Glutamatergic neuron (in vitro differentiated cells): ENCODE measurements around the gene VPS13D. TPM values are rescaled to one million over a fixed set of nuclear protein-coding genes. Genes with fewer than 3 reads are reported as not detected.

Source experiments
- DNase-seq: peaks from one replicate; pipeline ENCODE4 v3.0.0; 2022
- H3K27ac Mint-ChIP-seq: one replicate; pipeline ENCODE4 v1.8.0; 2020; ENCODE audit warnings: mild to moderate bottlenecking, mixed read lengths, inconsistent platforms; ENCODE audit not compliant: unreplicated experiment
- H3K27me3 Mint-ChIP-seq: one replicate; pipeline ENCODE4 v1.8.0; 2020; ENCODE audit warnings: mild to moderate bottlenecking, moderate library complexity, mixed read lengths, inconsistent platforms; ENCODE audit not compliant: unreplicated experiment
- H3K36me3 Mint-ChIP-seq: one replicate; pipeline ENCODE4 v1.8.0; 2020; ENCODE audit warnings: mild to moderate bottlenecking, mixed read lengths, inconsistent platforms; ENCODE audit not compliant: unreplicated experiment
- H3K4me1 Mint-ChIP-seq: one replicate; pipeline ENCODE4 v1.8.0; 2020; ENCODE audit warnings: mild to moderate bottlenecking, low read depth, mixed read lengths, inconsistent platforms; ENCODE audit not compliant: unreplicated experiment
- H3K4me3 Mint-ChIP-seq: one replicate; pipeline ENCODE4 v1.8.0; 2020; ENCODE audit warnings: mild to moderate bottlenecking, mixed read lengths, inconsistent platforms; ENCODE audit not compliant: unreplicated experiment
- H3K9me3 Mint-ChIP-seq: one replicate; pipeline ENCODE4 v1.8.0; 2020; ENCODE audit warnings: mild to moderate bottlenecking, moderate library complexity, mixed read lengths, inconsistent platforms; ENCODE audit not compliant: unreplicated experiment
- total RNA-seq: library from RNA; stranded (reverse); fragmentation: NEBNext Ultra II Directional; extraction: Animal tissue kit (Norgen Biotek cat#: 25700); gene quantifications from one replicate; pipeline ENCODE4 v1.2.1, GENCODE V29; 2021; ENCODE audit not compliant: unreplicated experiment
- TF ChIP-seq, protein P1 (sequence below): fragments of 200-600 bp; sonication (generic); IDR thresholded peaks from one replicate; pipeline ENCODE4 v1.5.0; 2021; ENCODE audit not compliant: partially characterized antibody, unreplicated experiment

The VPS13D gene
- total RNA-seq, 1 donor from 2014 or later, result 32.8 TPM

DNA sequence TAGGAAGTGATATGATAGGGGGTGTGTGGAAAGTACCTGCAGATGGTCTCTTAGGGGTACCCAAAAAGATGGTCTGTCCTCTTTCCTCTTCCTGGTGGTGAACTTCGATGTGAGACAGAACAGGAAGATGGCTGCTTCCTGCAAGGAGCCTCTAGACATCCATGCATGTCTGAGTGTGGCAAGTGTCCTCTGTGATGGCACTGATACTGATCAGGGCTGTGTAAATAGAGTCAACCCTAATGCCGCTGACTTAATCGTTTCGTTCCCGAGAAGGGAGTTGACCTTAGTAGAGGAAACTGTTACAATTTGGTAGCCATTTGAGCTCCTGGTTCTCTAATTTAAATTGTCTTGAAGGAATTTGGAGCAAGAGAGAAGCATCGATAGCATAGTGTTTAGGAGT lies 168.6 kb downstream of the VPS13D start:
- Mint-ChIP-seq H3K36me3 (no peaks in the 10 kb centered on the region), H3K4me1 (peaks cover 4% of the 10 kb centered on the region), H3K4me3 (no peak overlapping the region), H3K9me3 (no peaks in the 10 kb centered on the region), H3K27me3 (peaks cover 2% of the 10 kb centered on the region), H3K27ac (no peak overlapping the region)
- TF ChIP-seq, protein P1, sequence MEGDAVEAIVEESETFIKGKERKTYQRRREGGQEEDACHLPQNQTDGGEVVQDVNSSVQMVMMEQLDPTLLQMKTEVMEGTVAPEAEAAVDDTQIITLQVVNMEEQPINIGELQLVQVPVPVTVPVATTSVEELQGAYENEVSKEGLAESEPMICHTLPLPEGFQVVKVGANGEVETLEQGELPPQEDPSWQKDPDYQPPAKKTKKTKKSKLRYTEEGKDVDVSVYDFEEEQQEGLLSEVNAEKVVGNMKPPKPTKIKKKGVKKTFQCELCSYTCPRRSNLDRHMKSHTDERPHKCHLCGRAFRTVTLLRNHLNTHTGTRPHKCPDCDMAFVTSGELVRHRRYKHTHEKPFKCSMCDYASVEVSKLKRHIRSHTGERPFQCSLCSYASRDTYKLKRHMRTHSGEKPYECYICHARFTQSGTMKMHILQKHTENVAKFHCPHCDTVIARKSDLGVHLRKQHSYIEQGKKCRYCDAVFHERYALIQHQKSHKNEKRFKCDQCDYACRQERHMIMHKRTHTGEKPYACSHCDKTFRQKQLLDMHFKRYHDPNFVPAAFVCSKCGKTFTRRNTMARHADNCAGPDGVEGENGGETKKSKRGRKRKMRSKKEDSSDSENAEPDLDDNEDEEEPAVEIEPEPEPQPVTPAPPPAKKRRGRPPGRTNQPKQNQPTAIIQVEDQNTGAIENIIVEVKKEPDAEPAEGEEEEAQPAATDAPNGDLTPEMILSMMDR, result no peak
- no peak for DNase-seq

DNA sequence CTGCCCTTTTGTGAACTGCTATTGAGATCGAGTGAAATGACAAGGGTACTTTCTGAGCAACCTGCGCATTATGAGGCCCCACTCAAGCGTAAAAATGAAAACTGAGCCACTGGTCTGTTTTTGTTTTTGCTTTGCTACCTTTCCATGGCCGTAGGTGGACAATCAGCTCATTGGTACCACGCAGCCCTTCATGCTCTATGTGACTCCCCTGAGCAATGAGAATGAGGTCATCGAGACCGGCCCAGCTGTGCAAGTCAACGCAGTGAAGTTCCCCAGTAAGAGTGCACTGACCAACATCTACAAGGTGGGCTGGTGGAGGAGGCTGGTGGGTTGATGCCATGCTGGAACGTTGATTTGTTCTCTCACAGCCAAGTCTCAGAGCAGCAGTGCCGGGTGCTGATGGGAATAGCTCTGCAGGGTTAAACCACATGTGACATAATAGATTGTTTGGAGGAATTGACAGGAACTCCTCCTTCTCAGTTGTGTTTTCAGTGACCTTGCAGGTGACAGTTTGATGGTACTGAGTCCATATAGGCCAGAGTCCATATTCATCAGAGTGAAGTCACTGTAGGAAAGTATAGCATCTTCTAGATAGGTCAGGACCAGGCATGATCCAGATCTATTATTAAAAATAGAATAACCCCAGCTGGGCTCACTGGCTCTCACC lies 170.3 kb downstream of the VPS13D start:
- TF ChIP-seq, protein P1, result no peak
- Mint-ChIP-seq H3K4me3 (no peak overlapping the region), H3K27ac (no peak overlapping the region), H3K36me3 (no peaks in the 10 kb centered on the region), H3K9me3 (no peaks in the 10 kb centered on the region), H3K4me1 (peaks cover 4% of the 10 kb centered on the region), H3K27me3 (peaks cover 2% of the 10 kb centered on the region)
- no peak for DNase-seq

DNA sequence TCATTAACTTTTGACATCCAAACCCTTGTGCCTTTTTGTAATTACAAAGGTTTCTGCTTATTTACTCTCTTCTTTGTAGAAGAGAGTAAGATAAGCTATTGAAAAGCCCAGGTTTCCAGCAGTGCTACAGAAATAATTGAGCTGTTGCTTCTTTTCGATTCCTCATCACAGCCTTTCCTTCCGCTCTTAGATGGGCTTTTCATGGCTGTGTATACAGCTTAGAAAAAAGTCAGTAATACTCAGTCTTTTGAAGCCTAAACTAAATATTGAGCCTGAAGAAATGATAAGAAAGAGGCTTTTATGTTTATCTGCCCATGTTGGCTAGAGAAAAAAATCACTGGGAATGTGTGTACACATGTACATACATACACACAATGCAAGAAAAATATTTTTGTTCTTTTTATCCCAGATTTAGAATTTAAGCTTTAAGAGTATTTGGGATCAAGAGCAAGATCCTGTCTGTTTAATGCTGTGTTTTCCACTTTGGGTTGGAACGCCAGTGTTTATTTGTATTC lies 172.4 kb downstream of the VPS13D start:
- Mint-ChIP-seq H3K27me3 (no peaks in the 10 kb centered on the region), H3K4me3 (no peak overlapping the region), H3K9me3 (no peaks in the 10 kb centered on the region), H3K27ac (no peak overlapping the region), H3K36me3 (no peaks in the 10 kb centered on the region), H3K4me1 (peaks cover 4% of the 10 kb centered on the region)
- TF ChIP-seq, protein P1, result no peak
- no peak for DNase-seq

DNA sequence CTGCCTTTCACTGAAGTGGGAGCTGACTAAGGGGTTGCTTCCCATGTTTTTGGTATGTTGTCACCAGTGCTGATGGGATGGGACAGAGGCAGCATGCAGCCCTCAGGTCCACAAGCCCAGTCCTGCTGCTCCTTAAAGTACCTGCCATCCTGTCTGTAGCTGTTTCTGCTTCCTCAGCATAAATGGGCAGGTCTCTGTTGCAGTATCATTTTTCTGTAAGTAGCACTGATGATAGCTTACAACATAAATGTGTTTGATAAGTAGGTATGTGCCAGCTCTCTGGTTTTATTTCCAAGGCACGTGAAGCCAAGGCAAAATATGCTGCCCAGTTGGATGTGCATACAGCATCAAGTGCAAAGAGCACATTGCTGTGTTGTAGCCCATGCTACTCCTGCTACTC lies 173.0 kb downstream of the VPS13D start:
- no peaks in the 10 kb centered on the region for H3K27me3 Mint-ChIP-seq
- TF ChIP-seq, protein P1, result no peak
- H3K27ac Mint-ChIP-seq, result no peak overlapping the region
- H3K36me3 Mint-ChIP-seq, result no peaks in the 10 kb centered on the region
- no peak overlapping the region for H3K4me3 Mint-ChIP-seq
- H3K9me3 Mint-ChIP-seq, result no peaks in the 10 kb centered on the region
- peaks cover 4% of the 10 kb centered on the region for H3K4me1 Mint-ChIP-seq
- no peak for DNase-seq

DNA sequence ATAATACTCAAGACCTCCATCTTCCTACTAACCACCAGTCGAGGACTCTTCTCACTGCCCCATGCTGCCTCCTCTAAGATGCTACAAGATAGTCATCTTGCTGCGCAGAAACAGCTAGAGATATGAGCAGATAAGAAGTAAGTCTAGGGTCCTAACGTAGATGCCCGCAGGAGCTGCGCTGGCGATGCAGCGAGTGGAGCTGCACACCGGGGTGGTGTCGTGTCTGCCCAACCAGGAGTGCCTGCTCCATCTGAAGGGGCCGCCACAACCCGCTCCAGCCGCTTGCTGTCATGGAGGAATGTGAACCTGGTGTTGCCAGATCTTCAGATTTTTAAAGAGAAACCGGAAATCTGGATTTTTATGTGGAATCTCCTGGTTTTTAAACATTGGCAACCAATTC lies 175.1 kb downstream of the VPS13D start:
- TF ChIP-seq, protein P1, result no peak
- Mint-ChIP-seq H3K36me3 (peaks cover 5% of the 10 kb centered on the region), H3K9me3 (no peaks in the 10 kb centered on the region), H3K27me3 (no peaks in the 10 kb centered on the region), H3K27ac (no peak overlapping the region), H3K4me1 (peaks cover 3% of the 10 kb centered on the region), H3K4me3 (no peak overlapping the region)
- no peak for DNase-seq
